Activated CD8-positive, alpha-beta memory T cell treated with anti-CD3 and anti-CD28 coated beads for 4 hours (primary cell): Measurements from ENCODE around the gene RPP21.

Source experiments
- DNase-seq, 2 donors: peaks; one replicate each; pipeline ENCODE4 v3.0.0-alpha.2; 2020; ENCODE audit warnings: low read depth in 2 of 2

RPP21 gene

DNA sequence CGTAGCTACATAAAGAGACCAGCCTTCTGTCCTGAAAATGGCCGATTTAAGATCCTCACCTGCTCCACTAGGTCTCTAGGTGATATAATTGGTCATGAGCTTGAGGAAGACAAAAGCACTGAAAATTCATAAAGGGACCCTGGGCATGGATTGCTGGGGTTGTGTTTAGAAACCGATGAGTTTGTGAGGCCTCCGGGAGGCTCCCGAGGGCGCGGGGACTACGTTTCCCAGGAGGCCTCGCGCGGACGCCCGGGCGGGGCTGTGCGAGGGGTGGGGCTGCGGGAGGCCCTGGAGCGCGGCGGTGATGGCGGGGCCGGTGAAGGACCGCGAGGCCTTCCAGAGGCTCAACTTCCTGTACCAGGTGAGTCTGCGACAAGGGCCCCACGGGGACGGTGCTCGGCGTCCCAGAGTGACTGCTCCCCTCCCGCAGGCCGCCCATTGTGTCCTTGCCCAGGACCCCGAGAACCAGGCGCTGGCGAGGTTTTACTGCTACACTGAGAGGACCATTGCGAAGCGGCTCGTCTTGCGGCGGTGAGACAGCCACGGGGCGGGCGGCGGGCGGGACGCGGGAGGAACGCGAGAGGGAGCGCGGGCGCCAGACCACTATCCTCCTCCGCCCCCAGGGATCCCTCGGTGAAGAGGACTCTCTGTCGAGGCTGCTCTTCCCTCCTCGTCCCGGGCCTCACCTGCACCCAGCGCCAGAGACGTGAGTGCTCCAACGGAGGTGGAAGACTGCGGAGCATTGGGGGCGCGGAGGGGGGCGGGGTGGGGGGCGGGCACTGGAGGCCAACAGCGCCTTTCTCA, at the start of gene RPP21:
TSS of gene RPP21 (plus strand) at position 289 of the 804 bp plus-strand sequence. CDS start at position 305, 16 bp downstream.
- DNase-seq: peak; percentile 71 to 73

DNA sequence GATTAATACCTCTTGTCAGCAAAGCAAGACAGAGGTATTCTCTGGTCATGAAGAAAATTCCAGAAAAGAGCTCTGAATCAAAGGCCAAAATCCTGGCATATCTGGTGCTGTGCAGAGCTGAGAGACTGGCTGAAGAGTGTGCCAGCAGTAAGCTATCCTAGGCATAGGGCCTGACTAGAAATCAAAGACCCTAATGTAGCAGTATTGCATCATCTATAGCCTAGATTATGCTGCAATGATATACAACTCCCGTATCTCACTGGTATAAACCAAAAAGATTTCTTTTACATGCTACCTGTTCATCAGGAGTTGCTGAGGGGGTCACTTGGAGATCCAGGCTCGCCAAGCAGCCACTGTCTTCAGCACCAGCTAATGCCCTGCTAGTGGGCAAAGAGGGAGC, 49.1 kb upstream of the RPP21 start:
- DNase-seq: no peak

DNA sequence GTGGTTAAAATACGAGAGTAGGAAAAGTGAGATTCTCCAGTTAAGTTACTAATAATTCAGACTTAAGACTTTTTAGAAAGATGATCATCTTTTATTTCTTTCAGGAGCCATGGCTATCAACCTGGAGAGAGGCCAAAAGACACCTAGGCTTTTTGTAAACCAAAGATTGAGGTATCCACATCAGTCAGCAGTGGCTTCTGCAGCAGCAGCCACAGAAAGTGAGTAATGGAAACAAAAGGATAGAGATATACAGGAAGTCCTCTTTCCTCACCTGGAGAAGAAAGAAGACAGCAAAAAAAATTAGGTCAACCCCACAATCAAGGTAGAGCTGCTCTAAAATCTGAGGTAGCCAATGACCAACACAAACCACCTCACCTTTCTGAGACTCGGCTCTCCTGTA, 41.0 kb upstream of the RPP21 start:
- DNase-seq: no peak

DNA sequence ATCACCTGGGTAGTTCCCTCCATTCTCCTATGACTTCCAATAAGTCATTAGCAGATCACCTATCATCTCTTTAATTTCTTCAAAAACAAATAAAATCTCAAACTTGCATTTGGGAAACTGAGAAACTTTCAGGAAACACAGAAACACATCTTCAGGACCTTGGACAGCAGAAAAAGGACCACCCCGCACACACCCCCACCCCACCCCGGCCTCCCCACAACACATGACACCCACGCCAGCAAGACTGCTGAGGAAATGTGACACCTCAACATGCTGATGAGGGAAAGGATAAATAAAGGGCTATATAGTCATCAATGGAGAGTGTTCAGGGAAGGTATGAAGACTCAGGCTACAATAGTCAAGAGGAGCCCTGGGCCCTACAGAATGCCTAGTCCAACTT, 33.9 kb upstream of the RPP21 start:
- DNase-seq: no peak

DNA sequence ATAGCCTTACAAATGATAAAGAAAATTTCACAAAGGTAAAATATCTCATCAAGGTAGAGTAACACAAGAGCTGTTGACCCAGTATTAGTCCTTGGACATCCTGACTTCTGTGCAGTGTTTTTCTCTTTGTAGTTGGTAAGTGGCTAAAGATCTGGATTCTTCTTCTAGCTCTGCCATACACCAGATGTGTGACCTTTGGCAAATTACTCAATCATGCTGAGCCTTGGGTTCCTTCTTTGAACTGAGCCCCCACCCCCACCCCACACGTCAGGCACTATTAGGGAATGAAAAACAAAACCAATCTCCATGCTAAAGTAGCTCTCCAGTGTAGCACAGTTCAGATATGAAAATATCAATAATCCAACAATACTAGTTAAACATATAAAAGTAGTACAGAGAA, 33.3 kb upstream of the RPP21 start:
- no peak for DNase-seq

DNA sequence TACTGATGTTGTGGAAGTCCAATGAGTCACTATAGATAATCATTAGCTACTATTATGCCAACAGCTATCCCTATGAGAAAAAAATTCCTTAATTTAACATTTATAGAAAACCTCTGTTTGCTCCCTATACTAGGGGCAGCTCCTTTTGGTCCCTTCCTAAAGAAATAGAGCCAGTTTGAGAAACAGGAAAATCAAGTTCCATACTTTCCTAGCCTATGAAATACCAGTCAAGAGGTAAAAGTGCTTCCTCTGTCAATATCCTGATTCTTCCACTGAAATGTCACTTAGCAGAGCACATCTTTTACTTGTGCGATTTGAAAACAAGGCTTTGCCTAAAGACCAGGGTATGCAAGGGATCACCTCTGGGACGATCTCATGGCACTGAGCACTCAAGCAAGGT, 32.7 kb upstream of the RPP21 start:
- DNase-seq: no peak

DNA sequence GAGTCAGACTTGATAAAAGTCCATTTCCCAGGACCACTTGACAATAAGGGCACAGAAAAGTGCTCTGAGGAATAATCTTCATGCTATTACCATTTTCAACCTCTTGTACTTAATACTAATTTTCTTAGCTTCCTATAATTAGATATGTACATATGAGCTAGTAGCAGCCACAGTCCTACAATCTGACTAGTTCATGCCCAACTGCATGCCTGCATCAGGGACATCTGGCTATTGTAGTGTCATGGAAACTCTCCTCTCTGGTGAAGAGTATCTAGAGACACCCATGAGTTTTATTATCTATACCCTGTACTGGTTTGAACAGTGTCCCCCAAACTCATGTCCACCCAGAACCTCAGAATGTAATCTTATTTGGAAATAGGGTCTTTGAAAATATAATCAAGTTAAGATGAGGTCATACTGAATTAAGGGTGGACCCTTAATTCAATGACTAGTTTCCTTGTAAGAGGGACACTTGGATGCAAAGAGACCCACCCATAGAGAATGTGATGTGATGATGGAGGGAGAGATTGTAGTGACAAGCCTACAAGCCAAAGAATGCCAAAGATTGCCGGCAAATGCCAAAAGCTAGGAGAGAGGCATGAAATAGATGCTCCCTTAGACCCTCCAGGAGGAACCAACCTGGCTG, 32.2 kb upstream of the RPP21 start:
- no peak for DNase-seq

DNA sequence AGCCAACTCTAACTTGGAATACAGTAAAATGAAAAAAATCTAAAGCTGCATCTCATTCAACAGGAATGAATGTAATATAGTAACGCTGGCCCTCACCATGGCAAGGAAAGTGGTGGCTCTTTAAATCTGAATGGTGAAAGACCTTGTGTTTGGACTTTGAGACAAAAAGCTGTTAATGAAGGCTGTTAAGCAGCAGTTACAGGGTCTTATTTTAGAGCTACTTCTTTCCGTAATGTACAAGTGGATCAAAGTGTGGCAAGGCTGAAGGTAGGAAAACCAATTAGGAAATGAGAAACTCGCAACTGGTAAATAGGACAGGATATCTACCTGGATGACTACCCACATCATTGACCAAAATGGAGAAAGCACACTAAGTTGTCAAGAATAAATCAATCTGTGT, 29.8 kb upstream of the RPP21 start:
- no peak for DNase-seq

DNA sequence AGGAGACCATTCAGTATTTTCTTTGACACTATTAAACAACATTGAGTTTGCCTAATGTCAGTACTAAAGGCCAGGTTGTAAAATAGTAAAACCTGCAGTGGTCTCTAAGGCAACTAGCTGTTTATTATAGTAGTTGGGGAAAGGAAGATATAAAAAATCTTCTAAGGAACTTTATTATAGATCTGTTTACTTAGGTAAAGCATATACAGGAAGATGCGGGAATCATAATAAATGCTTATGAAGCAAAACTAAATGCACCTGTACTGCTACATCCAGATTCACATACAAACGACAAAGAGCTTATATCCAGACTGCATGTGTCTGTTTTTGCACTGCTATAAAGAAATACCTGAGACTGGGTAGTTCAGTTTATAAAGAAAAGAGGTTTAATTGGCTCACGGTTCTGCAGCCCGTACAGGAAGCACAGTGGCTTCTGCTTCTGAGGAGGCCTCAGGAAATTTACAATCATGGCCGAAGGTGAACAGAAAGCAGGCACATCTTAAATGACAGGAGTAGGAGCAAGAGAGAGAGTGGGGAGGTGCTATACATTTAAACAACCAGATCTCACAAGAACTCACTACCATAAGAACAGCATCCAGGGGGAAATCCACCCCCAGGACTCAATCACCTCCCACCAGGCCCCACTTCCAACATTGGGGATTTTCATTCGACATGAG, 26.9 kb upstream of the RPP21 start:
- no peak for DNase-seq

DNA sequence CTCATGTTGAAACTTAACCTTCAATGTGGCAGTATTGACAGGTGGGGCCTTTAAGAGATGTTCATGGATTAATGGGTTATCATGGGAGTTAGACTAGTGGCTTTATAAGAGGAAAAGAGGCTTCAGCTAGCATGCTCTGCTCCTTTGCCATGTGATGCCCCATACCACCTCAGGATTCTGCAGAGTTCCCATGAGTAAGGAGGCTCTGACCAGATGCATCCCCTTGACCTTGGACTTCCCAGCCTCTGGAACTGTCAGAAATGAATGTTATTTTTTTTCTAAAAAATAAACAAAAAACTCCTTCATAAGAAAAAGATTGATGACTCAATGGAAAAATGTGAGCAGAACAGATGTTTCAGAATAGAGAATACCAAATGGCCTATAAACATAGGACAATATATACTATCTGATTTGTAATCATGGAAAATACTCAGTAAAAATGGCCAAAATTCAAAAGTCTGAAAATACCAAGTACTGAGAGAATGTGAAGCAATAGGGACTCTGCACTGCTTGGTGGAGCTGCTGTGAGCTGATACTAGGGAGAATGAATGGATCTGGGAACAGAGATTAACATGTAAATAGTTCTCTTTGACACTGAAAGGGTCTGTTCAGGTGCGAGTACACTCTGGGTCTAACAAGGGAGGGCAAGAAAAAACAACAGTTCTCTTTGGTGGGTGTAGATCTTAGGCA, 25.7 kb upstream of the RPP21 start:
- no peak for DNase-seq

DNA sequence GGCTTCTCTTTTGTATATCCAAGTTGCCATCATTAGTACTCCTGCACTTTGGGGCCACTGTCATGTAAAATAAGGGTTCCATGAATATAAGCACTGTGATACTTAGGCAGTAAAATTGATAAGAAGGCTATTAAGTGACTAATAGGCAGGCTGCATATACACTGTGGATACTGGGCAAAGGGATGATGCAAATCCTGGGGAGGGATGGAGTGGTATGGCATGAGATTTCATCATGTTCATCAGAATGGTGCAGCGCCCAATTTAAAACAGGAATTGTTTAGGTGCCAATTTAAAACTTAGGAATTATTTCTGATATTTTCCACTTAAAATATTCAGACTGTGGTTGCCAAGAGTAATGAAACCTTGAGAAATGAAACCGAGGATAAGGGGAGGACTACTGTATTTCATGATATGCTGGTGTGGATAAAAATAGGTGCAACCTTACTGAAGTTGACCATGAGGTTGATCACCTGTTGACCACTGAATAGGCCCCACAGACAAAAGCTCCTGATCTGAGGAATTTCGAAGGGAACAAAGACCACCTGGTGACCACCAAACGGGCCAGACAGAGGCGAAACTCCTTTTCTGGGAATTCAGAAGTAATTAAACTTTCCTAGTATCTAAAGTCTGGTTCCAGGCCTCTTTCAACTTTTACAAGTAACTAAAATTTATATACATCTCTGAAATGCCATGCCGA, 23.1 kb upstream of the RPP21 start:
- no peak for DNase-seq

DNA sequence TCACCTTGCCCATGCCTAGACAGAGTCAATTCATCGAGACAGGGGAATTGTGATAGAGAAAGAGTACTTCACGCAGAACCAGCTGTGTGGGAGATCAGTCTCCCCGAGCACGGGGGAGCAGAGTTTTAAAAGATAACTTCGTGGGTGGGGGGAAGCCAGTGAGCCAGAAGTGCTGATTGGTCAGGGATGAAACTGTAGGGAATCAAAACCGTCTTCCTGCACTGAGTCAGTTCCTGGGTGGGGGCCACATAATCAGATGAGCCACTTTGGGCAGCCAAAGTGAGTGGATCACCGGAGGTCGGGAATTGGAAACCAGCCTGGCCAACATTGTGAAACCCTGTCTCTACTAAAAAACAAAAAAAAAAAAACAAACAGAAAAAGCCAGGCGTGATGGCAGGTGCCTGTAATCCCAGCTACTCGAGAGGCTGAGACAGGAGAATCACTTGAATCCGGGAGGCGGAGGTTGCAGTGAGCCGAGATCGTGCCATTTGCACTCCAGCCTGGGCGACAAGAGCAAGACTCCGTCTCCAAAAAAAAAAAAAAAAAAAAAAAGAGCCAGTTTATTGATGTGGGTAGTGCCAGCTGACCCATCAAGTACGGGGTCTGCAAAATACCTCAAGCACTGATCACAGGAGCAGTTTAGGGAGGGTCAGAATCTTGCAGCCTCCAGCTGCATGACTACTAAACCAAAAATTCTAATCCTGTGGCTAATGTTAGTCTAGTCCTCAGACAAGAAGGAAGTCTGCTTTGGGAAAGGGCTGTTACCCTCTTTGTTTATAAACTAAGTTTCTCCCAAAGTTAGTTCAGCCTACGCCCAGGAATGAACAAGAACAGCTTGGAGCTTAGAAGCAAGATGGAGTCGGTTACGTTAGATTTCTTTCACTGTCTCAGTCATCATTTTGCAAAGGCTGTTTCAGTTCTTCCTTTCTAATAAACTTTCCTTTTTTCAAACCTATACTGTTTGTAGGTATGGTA, 22.1 kb upstream of the RPP21 start:
- DNase-seq: no peak

DNA sequence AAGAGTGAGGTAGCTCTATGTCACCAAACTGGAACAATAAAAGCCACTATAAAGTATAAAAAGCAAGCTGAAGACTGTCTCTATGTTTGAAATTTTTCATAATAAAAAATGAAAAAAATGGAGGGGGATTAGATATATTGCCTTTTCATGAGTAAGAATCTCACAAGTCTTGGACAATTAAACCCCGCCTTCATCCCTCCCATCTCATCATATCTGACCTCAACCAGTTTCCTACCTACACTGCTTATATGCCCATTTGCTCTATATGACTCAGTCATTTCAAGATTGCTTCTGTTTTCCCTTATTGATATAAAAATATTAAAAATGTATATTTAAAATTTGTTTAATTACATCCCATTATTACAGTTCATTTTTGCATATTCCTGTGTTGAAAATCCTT, 21.1 kb upstream of the RPP21 start:
- DNase-seq: no peak

DNA sequence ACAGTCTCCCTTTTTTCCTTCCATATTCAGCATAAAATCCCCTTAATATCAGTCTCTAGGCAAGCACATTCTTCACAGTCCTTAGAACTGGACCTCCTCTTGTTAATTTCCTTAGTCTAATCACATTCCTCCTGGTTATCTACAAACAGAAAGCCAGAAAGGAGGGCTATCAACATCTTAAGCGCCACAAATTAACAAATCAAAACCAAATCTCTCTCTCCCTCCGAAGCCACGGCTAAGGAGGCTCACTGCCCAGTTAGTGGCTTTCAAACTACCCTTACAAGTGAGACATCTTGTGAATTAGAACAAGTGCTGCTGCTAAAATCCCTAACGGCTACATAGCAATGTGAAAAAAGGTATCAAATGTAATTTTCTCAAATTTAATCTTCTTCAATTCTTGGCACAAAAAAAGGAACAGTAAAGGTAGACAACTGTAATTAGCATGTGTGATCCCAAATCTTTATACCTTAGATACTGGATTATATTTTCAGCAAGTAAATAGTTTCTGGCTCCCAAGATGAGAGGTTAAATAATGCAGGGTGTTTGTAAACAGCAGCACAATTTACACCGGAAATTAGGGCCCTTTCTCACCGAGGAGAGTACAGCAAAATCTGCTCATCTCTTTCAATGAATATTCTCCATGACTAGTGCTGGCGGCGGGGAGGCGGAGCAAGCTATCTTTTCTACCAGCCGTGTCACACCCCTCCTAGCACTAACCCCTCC, 19.6 kb upstream of the RPP21 start:
- DNase-seq: peak; percentile 65 to 74

DNA sequence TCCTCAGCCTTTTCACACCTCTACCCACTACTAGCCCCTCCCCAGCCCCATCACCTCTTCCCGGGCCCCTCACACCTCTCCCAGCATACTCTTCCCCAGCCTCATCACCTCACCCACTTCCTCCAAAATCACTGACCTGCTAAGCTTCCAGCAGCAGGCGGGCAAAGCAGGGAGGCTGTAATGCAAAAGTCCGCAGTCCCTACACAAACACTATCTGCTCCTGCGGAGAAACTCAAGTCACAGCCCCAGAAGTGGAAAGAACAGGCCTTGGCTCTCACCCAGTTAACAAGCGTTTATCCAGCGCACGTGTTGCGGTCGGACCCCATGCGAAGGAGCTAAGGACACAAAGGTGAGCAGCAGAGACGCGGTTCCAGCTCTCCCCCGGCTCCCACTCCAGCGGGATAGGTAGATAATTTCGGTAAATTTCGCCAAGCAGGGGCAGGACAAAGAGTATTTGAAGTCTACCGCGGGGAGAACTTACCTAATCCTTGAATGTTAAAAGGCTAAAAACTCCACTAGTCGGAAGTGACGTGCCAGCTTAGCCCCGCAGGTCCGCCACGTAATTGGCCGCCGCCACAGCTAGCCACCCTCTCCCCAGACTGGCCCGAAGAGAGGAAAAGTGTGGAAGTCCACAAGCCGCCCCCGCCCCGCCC, 19.0 kb upstream of the RPP21 start:
- peak; percentile 51 to 53 for DNase-seq

DNA sequence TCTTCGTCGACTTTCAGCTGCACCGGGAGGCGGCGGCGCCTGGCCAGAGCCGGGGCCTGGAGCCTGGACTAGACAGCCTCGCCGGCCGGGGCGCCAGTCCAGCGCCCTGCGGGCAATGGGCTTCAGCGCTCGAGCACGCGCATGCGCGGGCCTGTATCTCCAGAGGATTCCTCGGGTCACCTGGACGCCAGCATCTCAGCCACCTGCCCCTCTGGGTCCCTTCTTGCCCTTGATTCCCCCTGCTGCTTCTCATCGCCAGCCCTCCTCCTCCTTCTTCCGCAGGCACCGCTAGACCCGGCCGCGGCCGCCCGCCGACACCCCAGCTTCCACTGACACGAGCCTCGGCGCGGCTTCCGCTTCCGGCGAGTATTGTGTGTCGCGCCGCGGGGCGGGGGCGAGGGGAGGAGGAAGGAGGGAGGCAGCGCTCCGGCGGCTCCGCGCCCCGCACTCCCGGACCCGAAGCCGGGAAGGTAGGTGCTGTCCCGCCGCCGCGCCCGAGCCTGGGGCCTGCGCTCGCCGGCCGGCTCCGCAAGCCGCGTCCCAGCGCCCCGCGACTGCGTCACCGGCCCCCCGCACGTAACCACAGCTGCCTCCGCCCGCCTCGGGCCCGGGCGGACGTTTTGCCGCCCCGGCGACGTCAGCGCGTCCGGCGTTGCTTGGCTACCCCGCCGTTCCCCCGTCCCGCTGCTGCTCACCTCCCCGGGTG, 18.3 kb upstream of the RPP21 start, which contains the start of gene TRIM39:
TSS of gene TRIM39 (plus strand) at position 402 of the 706 bp plus-strand sequence. CDS start 2,391 bp downstream, outside the sequence.
- peak; percentile 71 to 75 for DNase-seq

DNA sequence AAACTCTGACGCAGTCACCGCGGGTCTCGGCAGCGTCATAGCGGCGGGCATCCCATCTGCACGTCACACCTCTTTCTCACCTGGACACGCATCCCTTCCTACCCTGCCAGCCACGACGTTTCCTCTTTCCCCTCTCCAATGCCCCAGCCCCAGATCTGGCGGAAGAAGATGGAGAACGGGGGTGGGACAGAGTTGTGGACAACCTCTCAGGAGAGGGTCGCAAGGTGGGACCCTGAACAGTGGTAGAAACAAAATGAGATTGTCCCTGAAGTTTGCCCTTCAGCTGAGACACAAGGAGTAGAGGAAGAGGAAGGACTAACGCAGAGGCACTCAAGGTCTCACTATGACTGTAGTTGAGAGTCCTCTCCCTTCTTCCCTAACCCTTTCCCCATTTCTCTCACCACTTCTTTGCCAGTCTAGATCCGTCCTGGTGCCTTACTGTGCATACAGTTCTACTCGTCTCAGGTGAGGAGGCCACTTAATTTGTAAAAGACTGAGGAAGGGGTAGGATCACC, 17.7 kb upstream of the RPP21 start:
- no peak for DNase-seq

DNA sequence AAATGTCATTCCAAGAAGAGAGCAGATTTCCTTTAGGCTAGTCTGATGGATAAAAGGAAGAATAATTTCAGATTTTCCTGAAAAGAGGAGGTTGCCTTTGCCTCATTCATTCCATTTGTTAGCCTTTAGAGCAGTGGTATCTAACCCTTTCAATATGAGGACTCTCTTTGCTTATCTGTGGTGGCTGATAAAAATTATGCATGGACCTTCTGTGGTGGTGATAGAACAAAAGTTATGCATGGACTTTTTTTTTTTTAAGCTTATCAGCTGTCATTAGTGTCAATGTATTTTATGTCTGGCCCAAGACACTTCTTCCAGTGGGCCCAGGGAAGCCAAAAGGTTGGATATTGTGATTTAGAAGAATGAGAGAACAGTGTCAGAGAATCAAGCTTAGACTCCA, 16.6 kb upstream of the RPP21 start:
- no peak for DNase-seq
